Stimulated activated CD4-positive, alpha-beta T cell treated with anti-CD3 and anti-CD28 coated beads, Interleukin-1b, Interleukin-23, amount 100 ng/mL, for 48 hours (primary cell): Measurements from ENCODE around the gene KAZN.
A peak's percentile ranks its signal among the peaks of the same experiment; 100 is the strongest.

Experiments used
- DNase-seq: peaks from one replicate; pipeline ENCODE4 v3.0.0-alpha.2; 2020

The KAZN gene

DNA sequence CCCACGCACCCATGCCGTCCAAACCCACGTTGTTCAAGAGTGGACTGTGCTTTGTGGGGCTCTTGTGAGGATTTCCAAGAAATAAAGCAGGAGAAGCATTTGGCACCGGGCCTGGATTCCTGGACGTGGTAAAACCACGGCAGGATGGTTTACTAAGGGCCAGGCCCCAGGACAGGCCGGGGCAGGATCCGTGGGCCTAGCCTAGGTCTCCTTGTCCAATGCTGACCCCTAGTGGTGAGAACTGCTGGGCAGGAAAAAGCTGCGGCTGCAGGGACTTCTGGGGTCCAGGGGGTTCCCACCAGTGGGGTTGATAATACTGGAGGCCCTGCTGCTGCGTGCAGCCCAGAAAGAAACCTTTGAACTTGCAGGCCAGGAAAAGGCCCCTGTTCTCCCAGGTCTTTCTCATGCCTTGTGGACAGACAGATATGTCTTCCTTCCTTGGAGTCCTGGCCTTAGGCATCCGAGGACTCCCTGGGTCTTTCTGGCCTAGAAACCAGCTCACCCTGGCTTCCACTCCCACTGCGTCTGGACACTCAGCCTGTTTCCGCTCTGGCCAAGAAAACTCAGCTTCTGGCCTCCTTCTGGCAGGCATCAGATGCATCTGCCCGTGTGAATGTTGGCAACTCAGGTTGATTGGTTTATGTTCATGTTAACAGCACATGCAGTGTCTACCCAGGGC, 448.1 kb downstream of the KAZN start:
- peak; percentile 46 for DNase-seq

DNA sequence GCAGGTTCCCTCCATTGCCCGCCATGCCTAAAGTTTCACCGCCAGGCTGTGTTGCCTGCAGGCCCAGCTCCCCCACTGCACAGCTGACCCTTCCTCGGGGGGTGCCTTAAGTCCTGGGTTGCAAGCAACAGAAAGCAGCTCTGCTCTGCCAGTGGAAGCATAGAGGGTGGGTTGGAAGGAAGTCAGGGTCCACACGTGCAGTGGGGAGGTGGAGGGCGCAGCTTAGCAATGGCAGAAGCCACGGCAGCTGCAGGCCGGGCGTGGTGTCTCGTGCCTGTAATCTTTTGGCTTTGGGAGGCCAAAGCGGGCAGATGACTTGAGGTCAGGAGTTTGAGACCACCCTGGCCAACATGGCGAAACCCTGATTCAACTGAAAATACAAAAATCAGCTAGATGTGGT, 448.8 kb downstream of the KAZN start:
- DNase-seq = no peak

DNA sequence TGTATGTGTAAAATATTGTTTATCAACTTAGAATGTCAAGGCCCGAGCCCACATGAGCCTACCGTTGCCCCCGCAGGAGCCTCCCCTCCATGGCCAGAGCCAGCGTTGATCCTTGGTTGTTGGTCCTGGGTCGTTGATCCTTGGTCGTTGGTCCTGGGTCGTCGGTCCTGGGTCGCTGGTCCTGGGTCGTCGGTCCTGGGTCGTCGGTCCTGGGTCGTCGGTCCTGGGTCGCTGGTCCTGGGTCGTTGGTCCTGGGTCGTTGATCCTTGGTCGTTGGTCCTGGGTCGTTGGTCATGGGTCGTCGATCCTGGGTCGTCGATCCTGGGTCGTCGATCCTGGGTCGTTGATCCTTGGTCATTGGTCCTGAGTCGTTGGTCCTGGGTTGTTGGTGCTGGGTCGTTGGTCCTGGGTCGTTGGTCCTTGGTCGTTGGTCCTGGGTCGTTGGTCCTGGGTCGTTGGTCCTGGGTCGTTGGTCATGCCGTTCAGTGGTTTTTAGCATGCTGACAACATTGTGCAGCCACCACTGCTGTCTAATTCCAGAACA, 450.0 kb downstream of the KAZN start:
- no peak for DNase-seq

DNA sequence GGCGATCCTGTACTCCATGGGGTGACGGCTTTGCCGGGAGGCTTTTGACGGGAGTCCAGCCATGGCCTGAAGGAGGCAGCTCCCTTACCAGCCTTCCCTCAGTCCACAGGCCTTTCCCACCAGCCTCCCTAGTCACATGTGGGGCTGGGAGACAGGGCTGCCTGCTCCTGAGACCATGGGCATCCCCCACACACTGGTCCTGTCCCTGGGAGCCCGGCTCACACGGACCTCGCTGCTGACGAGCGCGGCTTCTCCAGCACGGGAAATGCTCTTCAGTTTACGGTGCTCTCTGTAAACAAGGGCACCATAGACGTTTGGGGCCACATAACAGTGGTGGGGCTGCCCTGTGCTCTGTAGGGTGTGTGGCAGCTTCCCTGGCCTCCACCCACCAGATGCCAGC, 450.6 kb downstream of the KAZN start:
- no peak for DNase-seq

DNA sequence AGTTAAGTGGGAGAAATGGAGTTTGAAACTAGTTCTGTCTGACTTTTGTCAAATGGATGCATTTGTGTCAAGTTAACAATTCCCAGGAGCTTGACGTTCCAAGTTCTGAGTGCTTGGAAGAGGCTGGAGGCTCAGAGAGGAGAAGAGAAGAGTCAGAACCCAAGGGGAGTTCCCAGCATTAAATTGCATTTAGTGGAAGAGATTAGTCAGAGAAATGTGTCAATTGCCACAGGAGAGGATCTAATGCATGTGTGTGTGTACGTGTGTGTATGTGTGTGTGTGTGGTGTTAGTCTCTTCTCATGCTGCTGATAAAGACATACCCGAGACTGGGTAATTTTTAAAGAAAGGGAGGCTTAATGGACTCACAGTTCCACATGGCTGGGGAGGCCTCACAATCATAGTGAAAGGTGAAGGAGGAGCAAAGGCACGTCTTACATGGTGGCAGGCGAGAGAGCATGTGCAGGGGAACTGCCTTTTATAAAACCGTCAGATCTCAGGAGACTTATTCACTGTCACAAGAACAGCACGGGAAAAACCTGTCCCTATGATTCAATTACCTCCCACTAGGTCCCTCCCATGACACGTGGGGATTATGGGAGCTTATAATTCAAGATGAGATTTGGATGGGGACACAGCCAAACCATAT, 453.5 kb downstream of the KAZN start:
- no peak for DNase-seq

DNA sequence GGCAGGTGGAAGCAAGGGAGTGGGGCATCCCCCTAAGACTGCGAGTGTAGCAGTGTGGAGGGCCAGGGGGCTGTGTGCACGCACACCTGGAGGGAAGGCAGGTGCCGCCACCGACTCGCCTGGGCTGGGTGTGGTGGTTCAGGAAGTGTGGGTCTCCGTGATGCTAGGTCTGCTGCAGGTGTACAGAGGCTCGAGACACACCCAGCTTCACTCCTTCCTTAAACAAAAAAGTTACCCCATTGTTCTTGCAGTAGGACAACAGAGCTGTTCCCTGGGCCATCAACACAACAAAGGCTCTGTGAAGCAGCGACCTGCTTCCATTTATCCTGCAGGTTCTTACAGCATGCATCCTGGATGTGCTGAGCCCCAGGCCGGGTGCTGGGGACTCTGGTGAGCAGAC, 454.7 kb downstream of the KAZN start:
- DNase-seq = no peak

DNA sequence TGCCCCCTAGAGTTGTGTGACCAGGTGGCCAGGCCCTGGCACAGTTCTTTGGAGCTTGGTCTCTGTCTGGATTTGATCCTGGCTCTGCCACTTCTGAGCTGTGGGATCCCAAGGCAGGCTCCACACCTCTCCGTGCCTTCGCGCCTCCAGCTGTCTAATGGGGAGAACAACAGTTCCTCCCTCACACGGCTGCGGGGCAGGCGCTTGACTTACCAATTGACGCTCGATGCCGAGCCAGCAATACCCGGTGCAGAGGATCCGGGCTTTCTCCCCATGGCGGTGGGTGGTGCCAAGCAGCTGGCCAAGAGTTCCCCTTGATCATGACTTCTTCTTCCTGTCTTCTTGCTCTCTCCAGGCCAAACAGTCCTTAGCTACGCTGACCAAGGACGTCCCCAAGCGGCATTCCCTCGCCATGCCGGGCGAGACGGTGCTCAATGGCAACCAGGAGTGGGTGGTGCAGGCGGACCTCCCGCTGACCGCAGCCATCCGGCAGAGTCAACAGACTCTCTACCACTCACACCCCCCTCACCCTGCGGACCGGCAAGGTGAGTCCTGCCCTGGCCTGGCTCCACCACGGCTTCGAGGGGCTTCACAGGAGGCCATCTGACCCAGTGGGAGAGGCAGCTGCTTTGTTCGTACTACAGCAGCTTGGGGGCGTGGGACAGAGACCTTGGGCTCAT, 457.4 kb downstream of the KAZN start:
- DNase-seq = no peak

DNA sequence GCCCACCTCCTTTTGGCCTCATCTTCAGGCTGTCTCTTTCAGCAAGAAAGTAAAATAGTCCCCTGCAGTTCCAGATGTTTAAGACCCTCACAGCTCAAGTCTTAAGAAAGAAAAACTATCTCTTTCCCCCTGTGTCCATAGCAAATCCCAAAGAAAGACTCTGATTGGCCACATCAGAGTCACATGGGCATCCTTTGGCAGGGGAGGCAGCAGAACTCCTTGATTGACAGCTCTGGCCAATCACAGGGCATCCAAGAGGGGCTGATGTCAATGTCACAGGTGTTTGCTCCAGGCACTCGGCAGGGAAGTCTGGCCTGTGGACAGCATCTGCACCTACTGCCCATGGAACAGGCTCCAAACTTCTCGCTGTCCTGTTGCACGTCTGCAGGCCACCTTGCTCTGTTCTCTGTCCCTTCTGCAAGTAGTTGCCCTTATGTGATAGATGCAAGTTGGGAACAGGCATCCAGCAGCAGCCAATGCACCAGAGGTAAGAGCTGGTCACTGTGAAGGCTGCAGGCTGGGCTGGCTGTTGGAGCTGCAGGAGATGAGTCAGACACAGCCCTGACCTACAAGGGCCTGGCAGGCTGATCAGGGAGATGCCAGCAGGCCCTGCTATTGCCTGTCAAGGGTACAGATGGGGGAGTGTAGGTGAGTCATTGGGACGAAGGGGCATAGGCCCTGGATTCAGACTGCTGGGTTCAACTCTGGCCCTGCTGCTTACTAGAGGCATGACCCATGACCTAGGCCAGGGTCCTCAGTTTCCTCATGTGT, 458.2 kb downstream of the KAZN start:
- no peak for DNase-seq

DNA sequence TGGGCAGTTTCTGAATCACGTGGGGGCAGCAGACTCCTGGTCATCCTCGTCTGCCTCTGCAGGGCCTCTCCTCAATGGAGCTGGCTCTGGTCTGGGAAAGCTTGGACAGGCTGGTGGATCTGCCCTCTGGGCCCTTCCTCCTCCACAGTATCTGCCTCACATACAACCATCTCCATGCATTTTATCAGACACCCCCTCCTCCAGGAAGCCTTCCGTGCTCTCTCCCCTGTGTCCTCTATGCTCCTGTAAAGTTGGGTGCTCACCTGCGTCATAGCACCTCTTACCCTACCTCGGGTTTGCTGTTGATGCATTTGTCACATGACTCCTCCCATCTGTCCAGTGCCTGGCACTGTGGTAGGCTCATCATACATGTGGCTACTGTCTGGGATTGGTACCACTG, 459.3 kb downstream of the KAZN start:
- no peak for DNase-seq

DNA sequence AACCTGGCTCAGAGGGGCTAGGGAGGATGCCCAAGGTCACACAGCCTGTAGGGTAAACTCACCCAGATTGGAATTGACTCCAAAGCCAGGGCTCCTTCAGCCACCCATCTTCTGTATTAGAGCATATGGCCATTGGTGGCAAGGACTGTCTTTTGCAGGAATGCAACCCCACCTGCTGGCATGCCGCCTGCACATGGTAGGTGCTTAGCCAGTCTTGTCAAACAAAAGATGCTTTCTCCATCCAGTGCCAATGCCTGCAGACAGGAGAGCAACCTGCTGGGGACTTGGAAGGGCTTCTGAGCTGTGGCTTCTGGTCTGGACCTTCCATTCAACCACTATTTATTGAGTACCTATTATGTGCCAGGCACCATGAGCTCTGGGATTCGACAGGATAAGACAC, 459.8 kb downstream of the KAZN start:
- no peak for DNase-seq

DNA sequence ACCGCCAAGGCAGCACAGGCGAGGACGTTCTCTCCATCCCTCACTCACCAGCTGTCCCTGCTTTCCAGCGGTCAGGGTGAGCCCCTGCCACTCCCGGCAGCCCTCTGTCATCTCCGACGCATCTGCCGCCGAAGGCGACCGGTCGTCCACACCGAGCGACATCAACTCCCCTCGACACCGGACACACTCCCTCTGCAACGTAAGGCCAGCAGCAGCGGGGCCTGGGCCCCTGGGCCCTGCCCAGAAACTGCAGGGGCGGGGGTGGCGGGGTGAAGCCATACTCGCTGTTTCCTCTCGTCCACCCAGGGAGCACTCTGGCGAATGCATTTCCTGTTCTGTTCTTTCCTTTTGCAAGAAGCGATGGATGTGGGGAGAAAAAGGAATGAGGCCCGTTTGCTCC, 461.6 kb downstream of the KAZN start:
- DNase-seq = no peak

DNA sequence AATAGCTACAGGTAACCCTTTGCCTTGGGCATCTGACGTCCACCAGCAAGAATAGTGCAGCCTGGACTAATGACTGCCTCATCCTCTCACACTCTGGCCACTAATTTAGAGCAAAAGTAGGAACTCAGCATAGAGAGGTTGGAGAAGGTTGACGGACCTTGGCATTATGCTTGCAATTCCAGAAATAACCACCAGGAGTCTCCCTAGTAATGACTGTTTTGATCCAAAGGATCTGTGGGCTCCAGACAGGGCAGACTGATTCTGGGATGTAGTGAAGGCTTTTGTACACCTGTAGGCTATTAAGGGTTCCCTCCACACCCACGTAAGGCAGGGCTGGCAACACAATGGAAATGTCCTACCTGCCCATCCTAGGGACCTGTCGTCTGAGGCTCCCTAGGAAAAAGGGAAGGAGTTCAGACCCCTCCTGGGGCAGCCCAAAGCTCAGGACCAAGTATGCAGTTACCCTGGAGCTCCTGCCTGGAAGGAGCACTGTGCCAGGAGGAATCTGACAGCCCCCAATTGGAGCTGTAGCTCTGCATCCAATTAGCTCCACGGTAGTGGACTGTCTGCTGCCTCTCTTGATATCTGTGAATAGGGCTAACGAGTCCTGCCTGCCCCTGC, 464.1 kb downstream of the KAZN start:
- DNase-seq = no peak

DNA sequence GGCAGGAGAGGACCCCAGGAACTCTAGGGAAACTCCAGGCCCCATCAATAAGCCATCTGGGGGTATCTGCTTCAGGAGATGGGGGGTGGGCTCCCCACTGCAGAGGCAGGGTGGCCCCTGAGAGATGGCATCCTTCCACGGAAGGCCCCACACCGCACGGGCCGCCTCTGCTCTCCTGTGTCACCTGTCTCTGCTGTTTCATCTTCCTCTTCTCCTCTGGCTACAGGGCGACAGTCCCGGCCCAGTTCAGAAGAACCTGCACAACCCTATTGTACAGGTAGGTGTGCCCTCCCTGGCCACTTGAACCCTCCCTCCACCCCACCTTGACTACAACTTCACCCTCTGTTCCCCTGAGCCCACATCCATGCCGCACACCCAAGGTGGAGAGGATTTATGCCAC, 464.9 kb downstream of the KAZN start:
- DNase-seq = no peak

DNA sequence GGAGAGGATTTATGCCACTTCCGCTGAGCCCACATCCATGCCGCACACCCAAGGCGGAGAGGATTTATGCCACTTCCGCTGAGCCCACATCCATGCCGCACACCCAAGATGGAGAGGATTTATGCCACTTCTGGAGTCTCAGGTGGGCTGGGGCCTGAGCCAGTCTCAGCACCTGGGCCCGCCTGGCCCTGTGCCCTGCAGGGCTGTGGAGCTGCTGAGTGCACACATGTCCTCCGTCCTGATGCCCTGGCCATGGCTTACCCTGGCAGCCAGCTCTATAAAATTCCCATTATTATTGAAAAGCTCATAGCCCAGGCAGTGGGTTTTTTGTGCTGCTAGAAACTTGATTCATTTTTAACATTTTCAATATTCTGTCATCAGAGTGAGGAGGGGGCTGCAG, 465.3 kb downstream of the KAZN start:
- DNase-seq = no peak

DNA sequence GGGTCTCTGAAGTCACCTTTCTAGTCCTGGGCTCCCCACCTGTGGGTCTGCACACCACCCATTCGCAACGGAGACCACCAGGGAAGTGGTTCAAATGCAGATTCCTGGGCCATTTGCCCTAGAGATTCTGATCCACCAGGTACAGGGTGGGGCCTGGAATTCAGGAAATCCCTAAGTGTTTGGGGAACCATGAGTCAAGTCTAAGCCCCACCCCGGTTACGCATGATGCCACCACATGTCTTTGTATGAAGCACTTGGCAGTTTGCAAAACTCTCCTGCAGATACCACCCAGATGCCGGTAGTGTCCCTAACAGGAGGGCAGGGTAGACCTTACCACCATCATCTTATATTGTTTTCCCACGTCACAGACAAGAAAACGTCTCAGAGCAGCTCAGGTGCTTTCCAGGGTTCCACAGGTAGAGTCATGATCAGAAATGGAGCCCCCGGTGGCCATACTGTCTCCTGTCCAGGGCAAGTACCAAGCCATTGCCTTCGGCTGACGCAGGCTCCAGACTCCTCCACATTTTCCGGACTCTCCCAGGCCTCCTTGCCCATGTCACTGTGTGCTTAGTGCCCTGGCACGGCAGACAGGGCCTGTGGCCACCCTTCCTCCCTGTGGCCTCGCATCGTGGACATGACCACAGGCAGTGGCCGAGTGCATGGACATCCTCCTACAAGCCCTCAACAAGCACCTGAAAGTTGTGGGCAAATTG, 465.9 kb downstream of the KAZN start:
- DNase-seq = no peak

DNA sequence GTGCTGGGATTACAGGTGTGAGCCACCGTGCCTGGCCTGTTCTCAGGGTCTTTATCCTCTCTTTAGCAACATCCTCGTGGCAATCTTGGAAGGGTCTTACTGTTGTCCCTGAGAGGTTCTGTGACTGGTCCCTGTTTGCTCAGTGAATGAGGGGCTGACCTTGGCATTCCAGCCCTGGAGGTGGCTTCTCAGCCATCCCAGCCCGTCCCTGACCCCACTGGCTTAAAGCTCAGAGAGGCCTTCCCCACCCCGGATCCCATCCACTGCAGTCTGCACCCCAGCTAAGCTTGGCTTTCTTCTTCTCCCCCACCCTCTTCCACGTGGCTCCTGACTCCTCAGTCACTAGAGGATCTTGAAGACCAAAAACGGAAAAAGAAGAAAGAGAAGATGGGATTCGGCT, 466.8 kb downstream of the KAZN start:
- DNase-seq = no peak

DNA sequence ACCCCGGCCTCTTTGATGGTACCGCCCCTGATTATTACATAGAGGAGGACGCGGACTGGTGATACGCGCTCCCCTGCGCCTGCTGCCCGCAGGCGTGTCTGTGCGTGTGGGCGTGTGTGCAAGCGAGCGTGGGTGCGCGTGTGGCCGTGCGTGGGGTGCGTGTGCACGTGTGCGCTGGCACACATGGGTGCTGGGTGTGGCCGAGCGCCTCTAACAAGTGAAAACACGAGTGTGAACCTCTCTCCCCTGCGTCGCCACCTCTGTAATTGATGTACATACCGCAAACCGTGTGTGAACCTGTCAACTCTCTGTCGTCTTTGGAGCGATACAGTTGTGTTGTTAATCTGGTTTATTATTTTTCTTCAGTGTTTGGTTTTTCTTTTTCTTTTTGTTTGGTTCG, 467.3 kb downstream of the KAZN start:
- no peak for DNase-seq

DNA sequence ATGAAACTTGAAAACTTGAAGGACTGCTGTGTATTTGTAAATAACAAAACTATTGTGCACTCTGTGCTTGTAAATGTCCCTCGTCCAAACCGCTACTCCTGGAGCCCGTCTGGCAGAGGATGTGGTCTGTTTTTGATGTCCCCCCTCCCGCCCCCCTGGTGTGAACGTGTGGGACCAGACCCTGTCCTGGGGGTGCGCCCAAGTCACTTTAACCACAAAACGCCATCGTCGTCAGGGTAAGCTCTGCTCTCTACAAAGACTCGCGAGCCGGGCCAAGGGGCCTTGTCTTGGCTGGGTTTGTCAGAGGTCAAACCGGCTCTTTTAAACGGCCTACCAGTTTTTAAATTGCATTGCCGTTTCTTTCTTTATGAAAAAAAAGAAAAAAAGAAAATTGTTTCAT, 467.7 kb downstream of the KAZN start:
- DNase-seq = no peak

DNA sequence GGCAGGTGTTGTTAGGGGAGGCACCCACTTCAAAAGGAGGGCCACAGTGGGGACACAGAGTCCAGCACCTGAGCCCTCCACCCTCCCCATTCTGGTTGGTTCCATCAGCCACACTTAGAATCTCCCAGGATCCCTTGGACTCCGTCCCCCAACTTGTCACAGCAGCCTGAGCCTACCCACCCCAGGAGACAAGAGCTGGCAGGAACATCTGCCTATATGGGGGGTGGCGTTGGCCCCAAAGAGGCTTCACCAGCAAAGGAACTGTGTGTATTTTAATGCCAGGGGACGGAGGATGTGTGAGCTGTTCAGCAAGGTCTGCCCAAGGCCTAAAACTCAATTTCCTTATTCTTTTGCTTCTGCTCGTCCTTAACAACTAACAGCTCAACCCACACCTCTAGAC, 468.7 kb downstream of the KAZN start:
- no peak for DNase-seq

DNA sequence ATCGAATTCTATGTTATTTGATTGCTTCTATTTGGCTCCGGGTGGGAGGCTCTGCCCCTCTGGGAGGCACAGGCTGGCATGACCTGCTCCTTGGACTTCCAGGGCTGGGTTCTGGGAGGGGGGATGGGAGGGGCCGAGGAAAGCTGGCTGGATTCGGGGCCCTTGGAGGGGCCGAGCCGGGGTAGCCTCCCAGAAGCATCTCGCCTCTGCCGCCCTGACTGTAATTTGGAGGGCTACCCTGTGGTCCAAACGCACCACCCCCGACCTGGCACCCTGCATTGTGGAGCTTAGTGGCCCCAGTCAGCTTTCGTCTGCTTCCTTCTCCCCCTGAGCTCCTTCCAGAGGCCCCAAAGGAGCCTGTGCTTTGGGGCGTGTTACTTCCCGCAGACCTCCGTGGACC, 469.7 kb downstream of the KAZN start:
- DNase-seq = no peak

DNA sequence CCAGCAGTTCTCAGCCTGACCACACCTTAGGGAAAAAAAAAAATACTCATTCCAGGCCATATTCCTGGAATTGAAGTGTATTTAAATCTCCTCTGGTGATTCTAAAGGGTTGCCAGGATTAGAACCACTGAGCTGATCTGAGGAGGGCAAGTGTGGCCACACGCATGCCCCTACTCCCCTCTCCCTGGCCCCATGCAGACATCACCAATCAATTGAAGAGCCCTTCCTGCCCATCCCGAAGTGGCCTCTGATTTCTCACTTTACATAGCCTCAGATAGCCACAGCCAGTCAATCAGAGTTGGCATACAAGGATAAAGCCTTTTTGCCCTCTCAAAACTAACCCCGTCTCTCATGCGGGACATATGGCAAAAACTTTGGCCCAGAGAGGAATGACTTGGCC, 470.5 kb downstream of the KAZN start:
- no peak for DNase-seq

DNA sequence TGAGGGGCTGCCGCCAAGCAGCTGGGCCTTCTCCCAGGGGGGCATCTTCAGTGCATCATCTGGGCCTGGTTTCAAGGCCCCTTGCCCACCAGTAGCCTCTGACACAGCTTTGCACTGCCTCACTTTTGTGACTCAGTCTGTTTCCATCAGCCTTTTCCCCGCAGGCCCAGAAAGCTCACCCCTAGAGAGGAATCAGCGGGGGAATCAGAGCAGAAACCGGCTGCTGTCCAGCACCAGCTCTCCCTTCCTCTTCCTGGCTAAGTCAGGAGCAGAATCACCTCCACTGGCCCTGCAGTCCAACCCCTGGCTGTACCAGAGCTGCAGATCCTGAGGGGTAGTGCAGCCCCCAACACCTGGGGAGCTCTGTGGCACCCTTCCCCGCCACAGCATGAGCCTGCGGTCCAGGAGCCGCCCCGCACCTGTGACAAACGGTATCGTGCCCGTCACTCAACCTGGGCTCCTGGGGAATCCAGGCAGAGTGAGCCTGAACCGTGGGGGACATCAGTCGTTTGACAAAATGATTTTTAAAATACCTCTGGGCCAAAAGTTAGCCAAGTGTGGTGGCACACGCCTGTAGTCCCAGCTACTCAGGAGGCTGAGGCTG, 471.8 kb downstream of the KAZN start:
- no peak for DNase-seq
